ENCODE results near the gene KDR. TPM values are rescaled to one million over a fixed set of nuclear protein-coding genes. Genes with fewer than 3 reads are reported as not detected.

KDR gene
- total and polyA plus RNA-seq, 4 donors, result 8.4 to 132 (median 32.5) TPM

DNA sequence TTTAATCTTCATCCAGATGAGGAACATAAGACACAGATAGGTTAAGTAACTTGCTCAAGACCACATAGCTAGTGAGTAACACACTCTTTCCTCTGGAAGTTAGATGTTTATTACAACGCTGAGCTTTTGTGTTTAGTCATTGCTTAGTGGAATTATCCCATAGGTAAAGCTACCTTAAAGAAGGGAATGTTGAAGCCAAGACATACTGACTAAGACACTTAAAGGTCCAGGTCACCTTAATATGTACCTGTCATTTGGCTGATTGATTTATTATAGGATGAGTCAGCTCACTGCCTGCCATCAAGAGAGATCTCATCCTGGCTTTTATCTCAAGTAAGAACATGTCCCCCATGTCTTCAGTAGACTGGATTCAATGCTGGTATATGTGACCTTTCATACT, 53.4 kb downstream of the KDR start:
- TF ChIP-seq, protein P1, sequence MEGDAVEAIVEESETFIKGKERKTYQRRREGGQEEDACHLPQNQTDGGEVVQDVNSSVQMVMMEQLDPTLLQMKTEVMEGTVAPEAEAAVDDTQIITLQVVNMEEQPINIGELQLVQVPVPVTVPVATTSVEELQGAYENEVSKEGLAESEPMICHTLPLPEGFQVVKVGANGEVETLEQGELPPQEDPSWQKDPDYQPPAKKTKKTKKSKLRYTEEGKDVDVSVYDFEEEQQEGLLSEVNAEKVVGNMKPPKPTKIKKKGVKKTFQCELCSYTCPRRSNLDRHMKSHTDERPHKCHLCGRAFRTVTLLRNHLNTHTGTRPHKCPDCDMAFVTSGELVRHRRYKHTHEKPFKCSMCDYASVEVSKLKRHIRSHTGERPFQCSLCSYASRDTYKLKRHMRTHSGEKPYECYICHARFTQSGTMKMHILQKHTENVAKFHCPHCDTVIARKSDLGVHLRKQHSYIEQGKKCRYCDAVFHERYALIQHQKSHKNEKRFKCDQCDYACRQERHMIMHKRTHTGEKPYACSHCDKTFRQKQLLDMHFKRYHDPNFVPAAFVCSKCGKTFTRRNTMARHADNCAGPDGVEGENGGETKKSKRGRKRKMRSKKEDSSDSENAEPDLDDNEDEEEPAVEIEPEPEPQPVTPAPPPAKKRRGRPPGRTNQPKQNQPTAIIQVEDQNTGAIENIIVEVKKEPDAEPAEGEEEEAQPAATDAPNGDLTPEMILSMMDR (IDR thresholded peaks at IDR 0.05; ENCODE audit: control extremely low read depth, extremely low read depth), result no peak
- Histone ChIP-seq H3K27ac (ENCODE audit: low read depth in 1 of 2, low read length in 1 of 2) (no peak overlapping the region), H3K9ac (ENCODE audit: insufficient read depth in 1 of 2, low read length in 2 of 2) (no peak overlapping the region), H3K4me1 (ENCODE audit: control insufficient read depth in 5 of 5, insufficient read depth in 5 of 5, low read length in 5 of 5) (no peaks in the 10 kb centered on the region), H3K9me3 (ENCODE audit: control insufficient read depth in 4 of 4, insufficient read depth in 3 of 4, low read length in 3 of 4) (no peaks in the 10 kb centered on the region), H3K27me3 (ENCODE audit: control insufficient read depth in 3 of 3, insufficient read depth in 3 of 3, low read length in 2 of 3) (no peaks in the 10 kb centered on the region), H3K36me3 (ENCODE audit: control insufficient read depth in 4 of 4, insufficient read depth in 4 of 4, low read length in 4 of 4) (no peaks in the 10 kb centered on the region), H3K4me3 (no peak overlapping the region)
- WGBS, 2 donors, result 75 to 89% methylated on average over 1 of the region's 1 CpG
- no peak for DNase-seq
- no peak for ATAC-seq (ENCODE audit: insufficient read depth, low FRiP score)

DNA sequence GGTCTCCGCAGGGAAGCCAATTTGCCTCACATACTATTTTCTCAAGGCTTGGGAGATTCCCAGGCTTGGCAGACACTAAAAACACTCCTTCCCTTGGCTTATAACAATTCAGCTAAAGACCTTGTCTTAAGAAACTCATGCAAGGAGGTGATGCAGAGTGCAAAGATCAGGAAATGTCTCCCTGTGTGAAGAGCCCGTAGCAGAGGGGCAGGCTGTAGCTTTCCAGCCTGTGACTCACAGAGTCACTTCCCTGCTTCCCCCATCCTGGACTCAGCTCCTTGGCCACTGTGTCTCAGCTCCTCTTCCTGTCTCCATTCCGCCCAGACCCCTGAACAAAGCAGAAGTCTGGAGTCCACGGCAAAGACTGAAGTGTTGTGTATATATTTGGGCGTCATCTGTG, 56.1 kb downstream of the KDR start:
- peak in 1 of 3 donors; percentile 46 for DNase-seq
- peak; percentile 47 for ATAC-seq (ENCODE audit: insufficient read depth, low FRiP score)
- H3K36me3 ChIP-seq (ENCODE audit: control insufficient read depth in 4 of 4, insufficient read depth in 4 of 4, low read length in 4 of 4), result no peaks in the 10 kb centered on the region
- H3K4me3 ChIP-seq, result no peak overlapping the region
- no peak overlapping the region for H3K9ac ChIP-seq (ENCODE audit: insufficient read depth in 1 of 2, low read length in 2 of 2)
- no peaks in the 10 kb centered on the region for H3K9me3 ChIP-seq (ENCODE audit: control insufficient read depth in 4 of 4, insufficient read depth in 3 of 4, low read length in 3 of 4)
- H3K27ac ChIP-seq (ENCODE audit: low read depth in 1 of 2, low read length in 1 of 2), result peak overlapping the region; percentile 38 to 75
- no peaks in the 10 kb centered on the region for H3K27me3 ChIP-seq (ENCODE audit: control insufficient read depth in 3 of 3, insufficient read depth in 3 of 3, low read length in 2 of 3)
- TF ChIP-seq, protein P1 (IDR thresholded peaks at IDR 0.05; ENCODE audit: control extremely low read depth, extremely low read depth), result no peak
- 57 to 67% methylated on average over 5 of the region's 5 CpGs for WGBS, 2 donors
- no peaks in the 10 kb centered on the region for H3K4me1 ChIP-seq (ENCODE audit: control insufficient read depth in 5 of 5, insufficient read depth in 5 of 5, low read length in 5 of 5)

DNA sequence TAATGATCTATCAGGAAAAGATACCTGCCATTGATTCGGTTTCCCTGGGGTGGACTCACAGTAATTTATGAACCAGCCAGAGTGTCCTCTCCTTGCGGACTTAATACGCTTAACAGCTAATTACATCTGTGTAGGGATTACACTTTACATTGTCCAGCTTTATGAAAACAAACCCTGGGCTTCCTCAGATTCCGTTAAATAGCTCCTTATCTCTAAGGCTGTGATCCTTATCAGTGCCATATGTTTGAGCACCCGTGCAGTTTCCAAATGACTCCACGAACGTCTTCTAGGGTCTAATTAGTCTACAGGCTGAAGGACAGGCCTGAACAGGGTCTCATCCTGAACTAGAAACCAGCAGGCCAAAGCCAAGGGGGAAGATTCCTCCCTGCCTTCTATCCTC, 56.9 kb downstream of the KDR start:
- ATAC-seq (ENCODE audit: insufficient read depth, low FRiP score) (no peak), DNase-seq (no peak)
- no peak overlapping the region for H3K4me3 ChIP-seq
- 46 to 69% methylated on average over 7 of the region's 7 CpGs for WGBS, 2 donors
- no peaks in the 10 kb centered on the region for H3K9me3 ChIP-seq (ENCODE audit: control insufficient read depth in 4 of 4, insufficient read depth in 3 of 4, low read length in 3 of 4)
- H3K9ac ChIP-seq (ENCODE audit: insufficient read depth in 1 of 2, low read length in 2 of 2), result no peak overlapping the region
- peak overlapping the region; percentile 38 to 75 for H3K27ac ChIP-seq (ENCODE audit: low read depth in 1 of 2, low read length in 1 of 2)
- H3K36me3 ChIP-seq (ENCODE audit: control insufficient read depth in 4 of 4, insufficient read depth in 4 of 4, low read length in 4 of 4), result no peaks in the 10 kb centered on the region
- no peaks in the 10 kb centered on the region for H3K4me1 ChIP-seq (ENCODE audit: control insufficient read depth in 5 of 5, insufficient read depth in 5 of 5, low read length in 5 of 5)
- TF ChIP-seq, protein P1 (IDR thresholded peaks at IDR 0.05; ENCODE audit: control extremely low read depth, extremely low read depth), result no peak
- no peaks in the 10 kb centered on the region for H3K27me3 ChIP-seq (ENCODE audit: control insufficient read depth in 3 of 3, insufficient read depth in 3 of 3, low read length in 2 of 3)

DNA sequence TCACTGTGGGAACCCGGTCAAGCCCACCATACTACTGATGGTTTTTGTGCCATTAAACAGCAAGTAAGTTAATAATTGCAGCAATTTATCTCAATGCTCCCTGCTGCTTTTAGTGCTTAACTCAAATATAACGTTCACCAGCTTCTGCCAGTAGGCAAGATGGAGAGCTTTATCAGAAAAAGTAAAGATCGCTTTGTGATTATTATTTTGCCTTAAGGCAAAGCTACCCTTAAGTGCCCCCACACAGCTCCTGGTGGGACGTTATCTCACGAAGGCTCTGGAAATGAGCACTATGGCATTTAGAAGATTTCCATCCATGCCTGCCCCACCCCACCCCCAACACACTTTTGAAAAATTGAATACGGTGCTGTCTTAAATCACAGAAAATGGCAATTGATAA, 59.4 kb downstream of the KDR start:
- H3K4me1 ChIP-seq (ENCODE audit: control insufficient read depth in 5 of 5, insufficient read depth in 5 of 5, low read length in 5 of 5), result no peaks in the 10 kb centered on the region
- no peaks in the 10 kb centered on the region for H3K36me3 ChIP-seq (ENCODE audit: control insufficient read depth in 4 of 4, insufficient read depth in 4 of 4, low read length in 4 of 4)
- ATAC-seq (ENCODE audit: insufficient read depth, low FRiP score) (no peak), DNase-seq (no peak)
- no peaks in the 10 kb centered on the region for H3K27me3 ChIP-seq (ENCODE audit: control insufficient read depth in 3 of 3, insufficient read depth in 3 of 3, low read length in 2 of 3)
- TF ChIP-seq, protein P1 (IDR thresholded peaks at IDR 0.05; ENCODE audit: control extremely low read depth, extremely low read depth), result no peak
- H3K9me3 ChIP-seq (ENCODE audit: control insufficient read depth in 4 of 4, insufficient read depth in 3 of 4, low read length in 3 of 4), result no peaks in the 10 kb centered on the region
- no peak overlapping the region for H3K4me3 ChIP-seq
- 88 to 92% methylated on average over 6 of the region's 6 CpGs for WGBS, 2 donors
- no peak overlapping the region for H3K9ac ChIP-seq (ENCODE audit: insufficient read depth in 1 of 2, low read length in 2 of 2)
- H3K27ac ChIP-seq (ENCODE audit: low read depth in 1 of 2, low read length in 1 of 2), result no peak overlapping the region
